T-helper 2 cell treated with Interferon-gamma antibody and Interleukin-4, amounts not matched to agents 5 μg/mL and 100 μg/mL, for 36 hours (primary cell): Measurements from ENCODE around the gene PRSS50.

Experiments
- DNase-seq: peaks from one replicate; pipeline ENCODE4 v3.0.0; 2021; ENCODE audit warnings: low spot score
- H3K27ac Mint-ChIP-seq: one replicate; pipeline ENCODE4 v1.8.0; 2021; ENCODE audit warnings: mild to moderate bottlenecking, mixed read lengths
- H3K27me3 Mint-ChIP-seq: one replicate; pipeline ENCODE4 v1.8.0; 2021; ENCODE audit warnings: low read depth, mixed read lengths
- H3K36me3 Mint-ChIP-seq: one replicate; pipeline ENCODE4 v1.8.0; 2021; ENCODE audit warnings: low read depth, mixed read lengths
- H3K4me1 Mint-ChIP-seq: one replicate; pipeline ENCODE4 v1.8.0; 2021; ENCODE audit warnings: low read depth, mixed read lengths
- H3K4me3 Mint-ChIP-seq: one replicate; pipeline ENCODE4 v1.8.0; 2022; ENCODE audit warnings: mild to moderate bottlenecking, moderate library complexity, mixed read lengths
- H3K9me3 Mint-ChIP-seq: one replicate; pipeline ENCODE4 v1.8.0; 2021; ENCODE audit warnings: mixed read lengths

PRSS50 gene

GRCh38 chr3:46716461-46717441, 918 bp downstream of the PRSS50 start:
- Mint-ChIP-seq H3K4me1 (no peaks in the 10 kb centered on the region), H3K27ac (no peak overlapping the region), H3K4me3 (no peak overlapping the region), H3K9me3 (no peaks in the 10 kb centered on the region), H3K36me3 (no peaks in the 10 kb centered on the region), H3K27me3 (peaks cover 4% of the 10 kb centered on the region)
- DNase-seq: no peak

- no peak overlapping the region for H3K4me3 Mint-ChIP-seq
- peaks cover 4% of the 10 kb centered on the region for H3K27me3 Mint-ChIP-seq
- no peaks in the 10 kb centered on the region for H3K9me3 Mint-ChIP-seq
- H3K27ac Mint-ChIP-seq: no peak overlapping the region
- H3K36me3 Mint-ChIP-seq: no peaks in the 10 kb centered on the region
- DNase-seq: no peak
- no peaks in the 10 kb centered on the region for H3K4me1 Mint-ChIP-seq
Measured at GRCh38 chr3:46715507-46716175, 2.0 kb downstream of the PRSS50 start.

- Mint-ChIP-seq H3K27me3 (peaks cover under 1% of the 10 kb centered on the region), H3K4me1 (no peaks in the 10 kb centered on the region), H3K9me3 (no peaks in the 10 kb centered on the region), H3K27ac (no peak overlapping the region), H3K4me3 (no peak overlapping the region), H3K36me3 (no peaks in the 10 kb centered on the region)
- no peak for DNase-seq
Measured at GRCh38 chr3:46714728-46715506, 2.8 kb downstream of the PRSS50 start.

GRCh38 chr3:46713898-46714552, 3.6 kb downstream of the PRSS50 start:
- Mint-ChIP-seq H3K36me3 (no peaks in the 10 kb centered on the region), H3K27ac (no peak overlapping the region), H3K4me1 (no peaks in the 10 kb centered on the region), H3K9me3 (no peaks in the 10 kb centered on the region), H3K27me3 (no peaks in the 10 kb centered on the region), H3K4me3 (no peak overlapping the region)
- no peak for DNase-seq

GRCh38 chr3:46713050-46713897, 4.4 kb downstream of the PRSS50 start:
- Mint-ChIP-seq H3K27ac (no peak overlapping the region), H3K4me1 (no peaks in the 10 kb centered on the region), H3K27me3 (no peaks in the 10 kb centered on the region), H3K9me3 (no peaks in the 10 kb centered on the region), H3K4me3 (no peak overlapping the region), H3K36me3 (no peaks in the 10 kb centered on the region)
- no peak for DNase-seq

GRCh38 chr3:46712191-46713049, 5.2 kb downstream of the PRSS50 start:
- no peaks in the 10 kb centered on the region for H3K9me3 Mint-ChIP-seq
- no peak overlapping the region for H3K27ac Mint-ChIP-seq
- DNase-seq: no peak
- no peaks in the 10 kb centered on the region for H3K4me1 Mint-ChIP-seq
- H3K4me3 Mint-ChIP-seq: no peak overlapping the region
- no peaks in the 10 kb centered on the region for H3K36me3 Mint-ChIP-seq
- no peaks in the 10 kb centered on the region for H3K27me3 Mint-ChIP-seq

- Mint-ChIP-seq H3K36me3 (no peaks in the 10 kb centered on the region), H3K4me3 (no peak overlapping the region), H3K27ac (no peak overlapping the region), H3K4me1 (no peaks in the 10 kb centered on the region), H3K9me3 (no peaks in the 10 kb centered on the region), H3K27me3 (no peaks in the 10 kb centered on the region)
- no peak for DNase-seq
Measured at GRCh38 chr3:46711760-46712159, 5.9 kb downstream of the PRSS50 start.

GRCh38 chr3:46711305-46711704, 6.4 kb downstream of the PRSS50 start:
- Mint-ChIP-seq H3K36me3 (no peaks in the 10 kb centered on the region), H3K27ac (no peak overlapping the region), H3K4me1 (no peaks in the 10 kb centered on the region), H3K4me3 (no peak overlapping the region), H3K9me3 (no peaks in the 10 kb centered on the region), H3K27me3 (no peaks in the 10 kb centered on the region)
- DNase-seq: no peak

GRCh38 chr3:46710671-46711295, 6.9 kb downstream of the PRSS50 start:
- no peak for DNase-seq

GRCh38 chr3:46710229-46710628, 7.4 kb downstream of the PRSS50 start:
- no peaks in the 10 kb centered on the region for H3K4me1 Mint-ChIP-seq
- H3K9me3 Mint-ChIP-seq: no peaks in the 10 kb centered on the region
- H3K27ac Mint-ChIP-seq: no peak overlapping the region
- H3K4me3 Mint-ChIP-seq: no peak overlapping the region
- no peaks in the 10 kb centered on the region for H3K27me3 Mint-ChIP-seq
- DNase-seq: no peak
- no peaks in the 10 kb centered on the region for H3K36me3 Mint-ChIP-seq

More at GRCh38 chr3:46710671-46711295, 6.9 kb downstream of the PRSS50 start:
- Mint-ChIP-seq H3K27ac (no peak overlapping the region), H3K36me3 (no peaks in the 10 kb centered on the region), H3K4me1 (no peaks in the 10 kb centered on the region), H3K9me3 (no peaks in the 10 kb centered on the region), H3K4me3 (no peak overlapping the region), H3K27me3 (no peaks in the 10 kb centered on the region)

- Mint-ChIP-seq H3K4me3 (no peak overlapping the region), H3K9me3 (no peaks in the 10 kb centered on the region), H3K4me1 (no peaks in the 10 kb centered on the region), H3K27me3 (no peaks in the 10 kb centered on the region), H3K36me3 (no peaks in the 10 kb centered on the region), H3K27ac (no peak overlapping the region)
- DNase-seq: no peak
Measured at GRCh38 chr3:46709721-46710120, 7.9 kb downstream of the PRSS50 start.

GRCh38 chr3:46709157-46709654, 8.5 kb downstream of the PRSS50 start:
- Mint-ChIP-seq H3K27ac (no peak overlapping the region), H3K27me3 (no peaks in the 10 kb centered on the region), H3K9me3 (no peaks in the 10 kb centered on the region), H3K36me3 (no peaks in the 10 kb centered on the region), H3K4me1 (no peaks in the 10 kb centered on the region), H3K4me3 (no peak overlapping the region)
- no peak for DNase-seq
